RWPE2 (cell line): ENCODE data around the gene C21orf58.

Source experiments
- ATAC-seq: fragments of 200-7000 bp; cut with Tn5 transposase; 3 replicates; pipeline ENCODE4 v1.9.1; 2021; ENCODE audit warnings: low read depth
- DNase-seq: peaks from one replicate; pipeline ENCODE4 v3.0.0-alpha.2; 2020; ENCODE audit warnings: low spot score
- H3K27ac ChIP-seq: fragments of 450-650 bp; 2 replicates; pipeline ENCODE4 v1.5.1; 2017; ENCODE audit warnings: mild to moderate bottlenecking; ENCODE audit not compliant: poor library complexity, severe bottlenecking
- H3K27me3 ChIP-seq: fragments of 250-450 bp; sonication (Bioruptor Pico); 2 replicates; pipeline ENCODE4 v1.5.1; 2021; ENCODE audit warnings: mild to moderate bottlenecking, moderate library complexity; ENCODE audit not compliant: insufficient read depth, poor library complexity, severe bottlenecking
- H3K36me3 ChIP-seq: fragments of 250-450 bp; sonication (Bioruptor Pico); 2 replicates; pipeline ENCODE4 v1.5.1; 2020; ENCODE audit warnings: low read depth, mild to moderate bottlenecking, moderate library complexity
- H3K4me1 ChIP-seq: fragments of 250-450 bp; sonication (Bioruptor Pico); 2 replicates; pipeline ENCODE4 v1.5.1; 2021; ENCODE audit warnings: mild to moderate bottlenecking, moderate library complexity; ENCODE audit not compliant: insufficient read depth, poor library complexity, severe bottlenecking
- H3K4me3 ChIP-seq: fragments of 250-450 bp; sonication (Bioruptor Pico); 2 replicates; pipeline ENCODE4 v1.5.1; 2021; ENCODE audit warnings: mild to moderate bottlenecking, moderate library complexity; ENCODE audit not compliant: severe bottlenecking
- H3K9me3 ChIP-seq: fragments of 250-450 bp; sonication (Bioruptor Pico); 2 replicates; pipeline ENCODE4 v1.5.1; 2021; ENCODE audit warnings: mild to moderate bottlenecking, moderate library complexity; ENCODE audit not compliant: severe bottlenecking
- CTCF ChIP-seq: fragments of 450-650 bp; IDR thresholded peaks from one replicate; pipeline ENCODE4 v1.5.1; 2017; ENCODE audit warnings: mild to moderate bottlenecking, moderate library complexity; ENCODE audit not compliant: poor library complexity, severe bottlenecking

Gene C21orf58

GRCh38 chr21:46254208-46254975, 69.3 kb downstream of the C21orf58 start:
- Histone ChIP-seq H3K27me3 (no peaks in the 10 kb centered on the region), H3K4me1 (peaks cover 6% of the 10 kb centered on the region), H3K27ac (no peak overlapping the region), H3K9me3 (no peaks in the 10 kb centered on the region), H3K4me3 (no peak overlapping the region), H3K36me3 (peaks cover 92% of the 10 kb centered on the region)
- TF ChIP-seq CTCF: no peak
- ATAC-seq: no peak
- DNase-seq: no peak

- Histone ChIP-seq H3K27me3 (no peaks in the 10 kb centered on the region), H3K36me3 (peaks cover 92% of the 10 kb centered on the region), H3K9me3 (no peaks in the 10 kb centered on the region), H3K4me1 (peaks cover 6% of the 10 kb centered on the region), H3K4me3 (no peak overlapping the region), H3K27ac (no peak overlapping the region)
- DNase-seq (no peak), ATAC-seq (no peak)
- no peak for TF ChIP-seq CTCF
Observed at GRCh38 chr21:46253610-46254124, 70.0 kb downstream of the C21orf58 start.

GRCh38 chr21:46252840-46253239, 70.8 kb downstream of the C21orf58 start:
- Histone ChIP-seq H3K36me3 (peaks cover 92% of the 10 kb centered on the region), H3K4me1 (peaks cover 6% of the 10 kb centered on the region), H3K27ac (no peak overlapping the region), H3K4me3 (no peak overlapping the region), H3K27me3 (no peaks in the 10 kb centered on the region), H3K9me3 (no peaks in the 10 kb centered on the region)
- DNase-seq: no peak
- TF ChIP-seq CTCF: no peak
- no peak for ATAC-seq
